WTC11 (cell line): Measurements from ENCODE around the gene NFKBIE. TPM values are rescaled to one million over a fixed set of nuclear protein-coding genes. Genes with fewer than 3 reads are reported as not detected.

Experiments used
- ATAC-seq: fragments of 200-7000 bp; cut with Tn5 transposase; 2 replicates; pipeline ENCODE4 v1.10.0; 2021; ENCODE audit warnings: mild to moderate bottlenecking, moderate library complexity
- CTCF ChIA-PET: fragments of 300-600 bp; sonication (Branson Sonifier 250); formaldehyde crosslinking; loops from one replicate; lab custom pipeline; 2021; ENCODE audit warnings: antibody characterized with exemption; lab: Charles Lee
- POLR2A ChIA-PET: fragments of 350-600 bp; sonication (Branson Sonifier 250); formaldehyde crosslinking; loops from one replicate; lab custom pipeline; 2021; ENCODE audit warnings: antibody characterized with exemption; lab: Charles Lee
- DNase-seq: peaks from one replicate; pipeline ENCODE4 v3.0.0; 2021; ENCODE audit warnings: low spot score
- H3K27ac Mint-ChIP-seq: 2 replicates; pipeline ENCODE4 v1.8.0; 2021; ENCODE audit warnings: mixed read lengths
- H3K27me3 Mint-ChIP-seq: 2 replicates; pipeline ENCODE4 v1.8.0; 2021; ENCODE audit warnings: low read depth, mild to moderate bottlenecking, moderate library complexity, mixed read lengths
- H3K36me3 Mint-ChIP-seq: 2 replicates; pipeline ENCODE4 v1.8.0; 2021; ENCODE audit warnings: mixed read lengths
- H3K4me1 Mint-ChIP-seq: 2 replicates; pipeline ENCODE4 v1.8.0; 2022; ENCODE audit warnings: mixed read lengths
- H3K4me3 Mint-ChIP-seq: 2 replicates; pipeline ENCODE4 v1.8.0; 2021; ENCODE audit warnings: mild to moderate bottlenecking, moderate library complexity, mixed read lengths
- H3K9me3 Mint-ChIP-seq: 2 replicates; pipeline ENCODE4 v1.8.0; 2021; ENCODE audit warnings: mixed read lengths
- ATF2 ChIP-seq: sonication (generic); formaldehyde crosslinking; IDR thresholded peaks from 2 replicates; pipeline ENCODE4 v1.8.1; 2022; ENCODE audit warnings: low read depth, missing genetic modification reagents, borderline replicate concordance
- ATF3 ChIP-seq: sonication (generic); formaldehyde crosslinking; conservative IDR thresholded peaks from 2 replicates; pipeline ENCODE4 v1.8.1; 2022; ENCODE audit warnings: mild to moderate bottlenecking, missing genetic modification reagents
- CTCF ChIP-seq: fragments of 200-600 bp; IDR thresholded peaks from 2 replicates; pipeline ENCODE4 v1.8.0; 2022; ENCODE audit warnings: antibody characterized with exemption
- E2F1 ChIP-seq: sonication (generic); formaldehyde crosslinking; IDR thresholded peaks from 2 replicates; pipeline ENCODE4 v1.8.0; 2022; ENCODE audit warnings: mild to moderate bottlenecking, missing genetic modification reagents
- SP1 ChIP-seq: sonication (generic); formaldehyde crosslinking; conservative IDR thresholded peaks from 2 replicates; pipeline ENCODE4 v1.8.1; 2022; ENCODE audit warnings: missing genetic modification reagents
- ZNF281 ChIP-seq: sonication (generic); formaldehyde crosslinking; IDR thresholded peaks from 2 replicates; pipeline ENCODE4 v1.8.0; 2023; ENCODE audit warnings: mild to moderate bottlenecking, missing genetic modification reagents
- ZNF396 ChIP-seq: fragments of 250-450 bp; sonication (Bioruptor Pico); IDR thresholded peaks from 2 replicates; pipeline ENCODE4 v1.8.0; 2021; ENCODE audit warnings: mild to moderate bottlenecking, moderate library complexity, borderline replicate concordance
- ZNF423 ChIP-seq: fragments of 250-450 bp; sonication (Bioruptor Pico); IDR thresholded peaks from 2 replicates; pipeline ENCODE4 v2.1.2; 2022; ENCODE audit warnings: mild to moderate bottlenecking, moderate library complexity
- ZNF512 ChIP-seq: sonication (generic); formaldehyde crosslinking; IDR thresholded peaks from 2 replicates; pipeline ENCODE4 v1.8.1; 2022; ENCODE audit warnings: missing genetic modification reagents, borderline replicate concordance
- total RNA-seq: library from RNA; stranded (reverse); gene quantifications from 3 replicates; pipeline ENCODE4 v1.2.3, GENCODE V29; 2021

Gene NFKBIE
- total RNA-seq, 1 experiment from 2014 or later, result 10.3 TPM

- no peak for TF ChIP-seq ZNF281 (CRISPR knock-in tag)
Measured at GRCh38 chr6:44271406-44271723, 6.0 kb upstream of the NFKBIE start (continued).

GRCh38 chr6:44270526-44271405 lies 5.4 kb upstream of the NFKBIE start:
- DNase-seq, result peak; percentile 83
- Mint-ChIP-seq H3K36me3 (no peaks in the 10 kb centered on the region), H3K9me3 (no peaks in the 10 kb centered on the region), H3K4me1 (peaks cover 36% of the 10 kb centered on the region), H3K4me3 (peak overlapping the region; percentile 68), H3K27ac (no peak overlapping the region), H3K27me3 (peaks cover 34% of the 10 kb centered on the region)
- ATAC-seq, result peak; percentile 66
- ChIA-PET POLR2A (interaction anchor here (1.2 to 1.6 kb wide), 2 partner anchors 16 to 71 kb away, joined by 3 to 5 read pairs; partner anchors contain the start of gene SPATS1), CTCF (interaction anchor here (0.6 to 6.3 kb wide), 16 partner anchors 13 to 199 kb away, joined by 3 to 109 read pairs (median 4); partner anchors contain the start of genes AARS2, CDC5L, SLC35B2 and SPATS1)
- TF ChIP-seq ATF3 (CRISPR knock-in tag) (no peak), SP1 (CRISPR knock-in tag) (0 out of 2 replicates have a peak, but pooled peaks have one; percentile 47), ZNF423 (CRISPR knock-in tag) (0 out of 2 replicates have a peak, but pooled peaks have one; percentile 12)

- TF ChIP-seq SP1 (CRISPR knock-in tag) (no peak), CTCF (no peak), E2F1 (CRISPR knock-in tag) (no peak), ZNF512 (CRISPR knock-in tag) (no peak), ATF2 (no peak), ATF3 (CRISPR knock-in tag) (no peak), ZNF396 (CRISPR knock-in tag) (no peak)
- TF ChIP-seq, all 79 proteins: peak for 0
- Mint-ChIP-seq H3K27ac (no peak within 1 kb of the TSS), H3K4me3 (peak within 1 kb of the TSS; percentile 72), H3K9me3 (no peaks in the 10 kb centered on the region), H3K36me3 (no peaks in the 10 kb centered on the region), H3K4me1 (peaks cover 36% of the 10 kb centered on the region), H3K27me3 (peaks cover 34% of the 10 kb centered on the region)
- DNase-seq (peak; percentile 46), ATAC-seq (no peak; the same call in 1 of the 2 replicates)
- CTCF ChIA-PET, result interaction anchor here (0.7 to 6.3 kb wide), 14 partner anchors 13 to 200 kb away, joined by 3 to 109 read pairs (median 4); partner anchors contain the start of genes AARS2, CDC5L, SLC35B2 and SPATS1
- POLR2A ChIA-PET, result interaction anchor here (1.2 to 1.6 kb wide), 3 partner anchors 16 to 72 kb away, joined by 3 to 5 read pairs (median 3); partner anchors contain the start of gene SPATS1
Measured at GRCh38 chr6:44269921-44270525, 4.7 kb upstream of the NFKBIE start, which contains the start of gene TMEM151B. TMEM151B (plus strand) TSS chr6:44270450; CDS start chr6:44270743, 293 bp downstream.
